Activated CD4-positive, CD25-positive, alpha-beta regulatory T cell treated with anti-CD3 and anti-CD28 coated beads, Interleukin-2, amount 50 U/mL, for 16 hours (primary cell): ENCODE results near the gene ROM1.
"Not testable (repeated sequence)": the region's sequence is repeated elsewhere in the genome, so short reads cannot be mapped to it uniquely, and the experiment has no call there.

ENCODE experiments used
- DNase-seq: peaks from one replicate; pipeline ENCODE4 v3.0.0-alpha.2; 2020; ENCODE audit warnings: low read depth, low spot score

Gene ROM1, protein sequence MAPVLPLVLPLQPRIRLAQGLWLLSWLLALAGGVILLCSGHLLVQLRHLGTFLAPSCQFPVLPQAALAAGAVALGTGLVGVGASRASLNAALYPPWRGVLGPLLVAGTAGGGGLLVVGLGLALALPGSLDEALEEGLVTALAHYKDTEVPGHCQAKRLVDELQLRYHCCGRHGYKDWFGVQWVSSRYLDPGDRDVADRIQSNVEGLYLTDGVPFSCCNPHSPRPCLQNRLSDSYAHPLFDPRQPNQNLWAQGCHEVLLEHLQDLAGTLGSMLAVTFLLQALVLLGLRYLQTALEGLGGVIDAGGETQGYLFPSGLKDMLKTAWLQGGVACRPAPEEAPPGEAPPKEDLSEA

DNA sequence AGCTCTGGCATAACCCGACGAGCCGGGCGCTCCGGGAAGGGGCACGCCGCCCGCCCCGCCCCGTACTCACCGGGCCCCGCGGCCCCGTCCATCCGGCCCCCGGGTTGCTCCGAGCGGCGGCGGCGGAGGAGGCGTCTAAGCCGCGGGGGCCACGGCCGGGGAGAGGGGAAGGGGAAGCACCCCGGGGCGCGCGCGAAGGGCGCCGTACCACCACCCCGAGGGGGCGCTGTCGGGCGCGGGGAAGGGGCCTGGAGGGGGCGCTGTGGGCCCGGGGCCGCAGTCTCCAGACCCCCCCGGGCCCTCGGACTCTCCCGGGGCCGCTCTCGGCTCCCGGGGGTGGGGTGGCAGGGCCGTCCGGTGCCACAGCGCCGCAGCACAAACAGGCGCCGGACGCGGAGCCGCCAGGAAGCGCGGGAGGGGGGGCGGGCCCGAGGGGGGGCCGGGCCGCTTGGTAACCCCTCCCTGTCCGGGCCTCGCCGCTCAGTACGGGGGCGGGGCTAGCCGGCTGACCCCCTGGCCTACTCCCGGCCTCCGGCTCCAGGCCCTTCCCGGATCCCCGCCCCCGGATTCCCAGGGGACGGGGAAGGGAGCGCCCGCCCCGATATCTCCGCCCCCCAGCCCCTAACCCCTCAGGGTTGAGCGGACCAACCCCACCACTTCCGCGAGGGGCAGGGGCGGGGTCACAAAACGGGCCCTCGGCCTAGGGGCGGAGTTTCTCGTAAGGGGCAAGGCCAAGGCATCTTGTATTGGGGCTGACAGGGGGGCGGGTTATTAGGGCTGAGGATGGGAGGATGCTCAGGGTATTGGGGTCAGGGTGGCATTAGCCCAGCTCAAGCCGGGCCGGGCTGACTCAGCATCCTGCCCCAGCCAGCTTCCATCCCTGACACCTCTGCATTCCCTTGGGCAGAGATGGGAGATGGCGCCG, at the start of gene ROM1, which contains the start of gene EML3:
Gene ROM1, plus strand, starts transcription at position 892 of the 925 bp plus-strand sequence. Its CDS starts 25 bp downstream, at position 917.
Gene EML3, minus strand, starts transcription at position 410 of the 925 bp plus-strand sequence. Its CDS starts 318 bp downstream, at position 92.
- DNase-seq, result peak; percentile 71

DNA sequence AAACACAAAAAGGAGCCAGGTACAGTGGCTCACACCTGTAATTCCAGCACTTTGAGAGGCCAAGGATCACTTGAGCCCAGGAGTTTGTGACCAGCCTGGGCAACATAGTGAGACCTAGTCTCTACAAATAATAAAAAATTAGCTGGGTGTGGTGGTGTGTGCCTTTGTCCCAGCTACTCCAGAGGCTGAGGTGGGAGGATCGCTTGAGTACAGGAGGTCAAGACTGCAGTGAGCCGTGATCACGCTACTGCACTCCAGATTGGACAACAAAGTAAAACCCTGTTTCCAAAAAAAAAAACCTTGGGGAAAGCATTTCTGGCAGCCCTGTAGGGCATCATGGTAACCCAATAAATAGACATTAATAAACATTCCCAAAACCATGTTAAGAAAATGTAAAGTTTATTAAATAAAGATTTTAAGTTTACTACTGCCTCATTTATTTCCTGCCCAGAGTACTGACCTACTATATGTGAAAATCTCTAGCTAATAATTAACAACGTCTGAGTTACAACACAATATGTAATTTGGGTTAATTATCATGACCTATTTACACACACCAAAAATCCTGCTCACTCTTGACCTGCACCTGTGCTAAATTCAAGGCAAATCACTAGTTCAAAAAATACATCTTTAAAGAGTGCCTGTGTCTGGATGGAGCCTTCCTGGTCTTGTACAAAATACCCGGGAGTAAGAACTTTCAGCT, 47.8 kb upstream of the ROM1 start:
- no peak for DNase-seq

DNA sequence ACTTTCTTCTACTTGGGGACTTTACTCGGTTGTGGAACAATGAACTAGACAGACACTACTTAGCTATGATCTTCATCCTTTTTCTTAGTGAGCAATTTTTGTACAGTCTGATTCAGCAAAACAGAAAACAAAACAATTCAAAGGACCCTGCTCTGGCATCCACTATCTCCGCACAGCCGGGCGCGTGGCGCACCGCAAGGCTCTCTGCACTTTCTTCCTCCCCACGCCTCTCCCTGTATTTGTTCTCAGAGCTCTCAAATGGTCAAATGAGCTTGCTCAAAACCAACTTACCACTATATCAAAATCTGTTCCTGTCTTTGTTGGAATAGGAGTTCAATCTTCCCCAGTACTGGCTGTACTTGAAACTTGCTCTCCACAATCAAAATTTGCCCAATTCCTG, 46.8 kb upstream of the ROM1 start:
- no peak for DNase-seq

DNA sequence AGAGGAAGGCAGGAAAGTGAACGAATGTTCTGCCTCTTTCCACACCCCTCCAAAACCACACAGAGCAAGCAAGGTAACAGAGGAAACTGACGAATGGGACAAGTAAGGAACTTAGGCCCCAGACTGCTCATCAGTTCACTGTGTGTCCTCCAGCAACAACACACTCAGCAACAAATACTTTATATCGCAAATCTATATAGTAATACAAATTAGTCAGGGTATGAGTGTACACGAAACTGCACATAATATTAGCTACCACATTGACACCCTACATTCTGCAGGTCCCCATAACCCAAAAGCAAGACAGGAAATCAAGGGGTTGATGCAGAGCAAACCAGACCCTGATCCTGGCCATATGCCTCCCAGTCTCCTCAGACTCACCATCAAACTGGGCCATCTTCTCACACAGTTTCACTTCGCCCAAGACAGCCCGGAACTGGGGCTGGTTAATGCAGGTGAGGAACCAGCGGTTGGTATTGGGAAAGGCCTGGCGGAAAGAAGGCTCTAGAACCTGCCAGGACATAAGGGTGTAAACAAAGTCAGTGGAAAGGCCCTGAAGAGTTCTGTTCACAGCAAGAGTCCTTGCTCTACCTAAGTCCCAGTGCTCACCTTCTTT, 45.9 kb upstream of the ROM1 start:
- no peak for DNase-seq

DNA sequence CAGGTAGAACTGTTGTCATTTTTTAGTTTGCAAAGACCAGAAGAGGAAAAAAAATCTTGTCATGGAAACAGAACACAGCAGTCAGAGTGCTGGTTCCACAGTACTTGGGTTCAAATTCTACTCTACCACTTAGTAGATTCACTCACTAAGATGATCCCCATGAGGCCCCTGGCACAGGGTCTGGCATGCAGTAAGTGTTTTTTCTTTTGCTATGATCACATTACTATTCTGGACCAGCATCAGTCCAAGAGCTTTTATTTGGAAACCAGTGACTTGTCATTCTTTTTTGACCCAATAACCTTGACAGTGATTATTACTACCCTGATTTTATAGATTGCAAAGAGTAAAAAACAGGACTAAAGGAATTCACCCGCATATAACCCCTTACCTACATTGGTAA, 43.4 kb upstream of the ROM1 start:
- DNase-seq, result no peak

DNA sequence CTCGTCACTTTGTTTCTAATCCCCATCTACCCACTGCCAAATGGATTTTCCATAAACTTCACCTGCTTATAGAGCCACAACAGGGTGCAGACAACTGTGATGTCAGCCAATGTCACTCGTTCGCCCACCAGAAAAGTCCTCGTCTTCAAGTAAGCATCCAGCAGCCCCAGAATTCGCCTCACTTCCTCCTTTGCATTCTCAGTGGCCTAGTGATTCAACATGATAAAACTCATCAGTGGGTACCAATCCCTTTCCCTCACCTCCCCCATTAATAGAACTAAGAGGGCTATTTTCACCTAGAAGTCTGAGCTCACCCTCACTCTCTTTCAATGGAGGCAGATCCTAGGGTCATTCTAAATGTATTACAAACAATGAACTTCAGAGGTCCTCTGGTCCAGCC, 42.2 kb upstream of the ROM1 start:
- DNase-seq, result not testable (repeated sequence)

DNA sequence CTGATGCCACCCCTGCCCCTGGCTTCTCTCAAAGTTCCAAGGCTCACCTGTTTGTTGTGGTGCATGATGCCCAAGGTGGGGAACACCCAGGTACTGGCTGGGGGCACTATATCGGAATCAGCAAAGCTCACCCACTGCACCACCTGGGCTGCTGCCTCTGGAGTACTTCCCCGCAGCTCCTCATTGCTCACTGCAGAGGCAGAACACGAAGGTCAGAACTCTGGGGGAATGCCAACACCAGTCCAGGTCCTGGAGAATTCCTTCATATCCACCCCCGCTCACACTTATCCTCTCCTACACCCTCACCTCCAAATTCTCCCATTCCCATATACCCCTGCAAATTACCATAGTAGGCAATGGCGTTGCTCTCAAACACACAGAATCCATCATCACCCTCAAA, 41.6 kb upstream of the ROM1 start:
- not testable (repeated sequence) for DNase-seq

DNA sequence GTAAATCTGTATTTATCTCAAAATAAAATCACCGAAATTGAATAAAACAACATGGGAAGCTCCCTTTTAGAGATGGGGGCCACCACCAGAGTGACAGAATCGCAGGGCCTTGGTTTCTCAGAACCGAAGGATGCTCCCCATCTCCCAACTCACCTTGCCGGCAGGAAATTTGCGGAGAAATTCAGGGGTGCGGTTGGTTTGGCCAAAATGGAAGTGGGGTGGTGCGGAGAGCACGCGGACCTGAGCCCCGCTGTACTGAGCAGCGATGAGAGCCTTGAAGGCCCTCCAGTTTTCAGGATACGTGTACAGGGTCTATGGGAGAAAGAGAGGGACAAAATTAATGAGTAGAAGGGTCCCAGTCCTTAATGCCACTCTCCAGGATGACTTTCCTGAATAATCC, 40.6 kb upstream of the ROM1 start:
- no peak for DNase-seq

DNA sequence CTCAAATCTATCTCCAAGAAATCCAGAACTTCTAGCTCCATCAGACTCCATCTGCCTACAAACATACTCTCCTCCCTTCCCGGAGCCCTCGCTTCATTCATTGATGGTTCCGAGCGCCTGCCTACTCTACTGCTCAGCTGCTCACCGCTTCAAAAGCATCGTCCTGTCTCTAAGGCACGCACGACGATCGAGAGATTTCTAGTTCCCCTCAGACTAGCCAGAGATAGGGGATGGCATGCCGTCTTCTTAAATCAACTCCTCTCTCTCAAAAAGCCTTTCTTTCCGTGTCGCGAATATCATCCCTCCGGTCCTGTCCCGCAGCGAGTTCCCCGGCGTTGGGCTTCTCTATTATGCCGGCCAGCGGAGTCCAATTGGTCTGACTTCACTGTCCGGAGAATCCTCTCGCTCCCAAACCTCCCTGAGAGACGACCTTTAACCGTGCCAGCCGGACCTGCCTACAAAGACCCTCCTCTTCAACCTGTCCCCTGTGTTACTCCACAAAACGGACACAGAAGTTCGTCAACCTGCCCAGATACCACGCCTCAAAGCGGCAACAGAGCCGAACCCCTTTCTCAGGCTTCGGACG, 40.0 kb upstream of the ROM1 start:
- no peak for DNase-seq

DNA sequence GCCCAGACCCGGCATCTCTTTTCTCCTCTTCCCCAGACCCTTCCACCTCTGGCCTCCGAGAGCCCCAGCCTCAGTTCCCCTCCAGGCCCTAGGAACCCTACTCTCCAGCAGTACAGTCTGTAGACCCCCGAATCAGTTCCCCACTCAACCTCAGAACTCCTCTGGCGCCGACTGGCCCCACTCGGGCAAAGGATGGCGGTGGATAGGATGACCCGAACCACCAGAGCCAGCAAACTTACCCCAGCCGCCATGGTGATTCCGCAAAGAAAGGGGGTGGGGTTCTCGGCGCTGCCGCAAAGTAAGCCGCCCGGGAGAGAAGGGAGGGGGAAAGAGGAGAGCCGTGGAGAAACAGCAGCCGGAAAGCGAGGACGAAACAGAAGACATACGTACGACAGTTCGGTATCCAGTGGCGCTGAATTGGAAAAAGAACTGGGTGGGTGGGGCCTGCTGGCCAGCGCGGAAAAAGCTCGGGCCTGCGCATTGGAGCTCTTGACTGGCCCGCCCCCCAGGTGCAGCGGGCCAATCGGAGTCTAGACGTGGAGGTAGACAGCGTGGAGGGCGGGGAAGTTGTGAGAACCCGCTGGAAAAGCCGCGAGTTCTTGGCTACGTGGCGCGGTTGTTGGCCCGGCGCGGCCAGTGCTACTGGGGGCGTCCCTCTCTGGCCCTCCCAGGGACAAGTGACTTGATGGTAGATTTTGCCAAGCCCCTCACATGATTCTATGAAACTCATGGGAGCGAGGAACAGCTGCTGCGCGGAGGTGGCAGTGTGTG, 39.3 kb upstream of the ROM1 start, which contains the start of gene EEF1G:
Gene EEF1G, minus strand, starts transcription at position 300 of the 771 bp plus-strand sequence. Its CDS starts 49 bp downstream, at position 251.
- peak; percentile 96 for DNase-seq

DNA sequence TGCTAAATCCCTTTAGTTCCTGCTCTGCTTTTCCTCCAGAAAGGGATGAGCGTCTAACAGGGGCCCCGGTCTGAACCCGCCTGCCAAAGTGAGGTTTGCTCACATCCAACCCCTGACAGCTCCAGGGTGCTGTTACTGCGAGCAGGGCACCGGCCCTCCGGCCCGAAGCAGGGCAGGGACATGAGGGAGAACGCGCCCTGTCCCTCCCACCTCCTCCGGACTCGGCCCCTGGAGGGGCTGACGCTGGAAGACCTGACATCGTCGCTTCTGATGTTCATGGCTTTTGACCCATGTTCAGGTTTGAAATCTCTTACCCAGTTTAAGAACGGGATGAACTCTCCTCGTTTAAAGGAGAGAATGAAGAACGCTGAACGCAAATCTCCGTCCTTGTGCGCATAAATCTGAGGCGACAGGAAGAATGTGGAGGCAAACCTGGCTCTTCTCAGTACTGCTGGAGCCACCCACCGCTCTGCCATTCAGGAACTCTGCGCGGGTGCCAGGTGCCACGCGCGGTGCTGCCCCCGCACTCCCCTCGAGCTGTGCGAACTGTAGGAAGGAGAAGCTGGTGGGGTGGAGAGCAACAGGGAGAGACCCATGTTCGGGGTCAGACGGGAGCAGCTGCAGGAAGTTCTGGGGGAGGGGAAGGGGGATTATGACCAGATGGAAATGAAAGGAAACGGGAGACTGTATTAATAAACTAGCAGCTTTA, 38.5 kb upstream of the ROM1 start:
- DNase-seq, result no peak

DNA sequence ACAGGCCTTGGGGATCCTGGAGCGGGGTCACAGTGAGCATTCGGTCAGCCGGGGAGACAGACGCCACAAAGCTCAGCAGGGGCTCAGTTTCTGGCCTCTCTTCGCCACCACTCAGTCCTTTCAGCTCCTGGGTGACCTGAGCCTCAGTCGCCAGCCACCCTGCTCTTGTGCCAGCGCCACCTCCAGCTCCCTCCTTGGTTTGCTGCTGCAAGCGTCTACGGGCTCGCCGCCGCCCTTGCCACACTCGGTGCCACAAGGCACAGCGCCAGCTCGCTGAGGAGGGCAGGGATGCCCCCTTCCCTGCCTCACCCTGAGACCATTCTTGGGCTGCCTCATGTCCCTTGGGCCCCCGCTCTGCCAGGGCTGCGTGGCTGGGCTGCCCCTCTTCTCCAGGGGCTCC, 37.9 kb upstream of the ROM1 start:
- no peak for DNase-seq

DNA sequence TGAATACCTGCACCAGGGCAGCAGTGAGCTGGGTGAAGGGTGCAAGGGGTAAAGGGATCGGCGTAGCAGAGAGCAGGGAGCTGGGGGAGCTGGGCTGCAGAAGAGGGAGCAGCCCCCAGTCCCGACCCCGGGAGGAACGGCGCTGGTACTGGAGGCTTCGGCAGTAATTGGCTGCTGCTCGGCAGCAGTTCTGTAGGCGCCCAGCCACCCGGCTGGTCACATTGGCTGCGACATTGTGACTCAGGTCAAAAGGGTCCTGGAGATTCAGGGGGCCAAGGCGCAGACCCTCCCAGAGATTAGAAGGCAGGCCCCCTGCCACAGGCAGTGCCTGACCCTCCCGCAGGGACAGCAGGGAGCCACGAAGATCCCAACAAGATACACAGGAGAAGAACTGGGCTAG, 37.2 kb upstream of the ROM1 start:
- no peak for DNase-seq

DNA sequence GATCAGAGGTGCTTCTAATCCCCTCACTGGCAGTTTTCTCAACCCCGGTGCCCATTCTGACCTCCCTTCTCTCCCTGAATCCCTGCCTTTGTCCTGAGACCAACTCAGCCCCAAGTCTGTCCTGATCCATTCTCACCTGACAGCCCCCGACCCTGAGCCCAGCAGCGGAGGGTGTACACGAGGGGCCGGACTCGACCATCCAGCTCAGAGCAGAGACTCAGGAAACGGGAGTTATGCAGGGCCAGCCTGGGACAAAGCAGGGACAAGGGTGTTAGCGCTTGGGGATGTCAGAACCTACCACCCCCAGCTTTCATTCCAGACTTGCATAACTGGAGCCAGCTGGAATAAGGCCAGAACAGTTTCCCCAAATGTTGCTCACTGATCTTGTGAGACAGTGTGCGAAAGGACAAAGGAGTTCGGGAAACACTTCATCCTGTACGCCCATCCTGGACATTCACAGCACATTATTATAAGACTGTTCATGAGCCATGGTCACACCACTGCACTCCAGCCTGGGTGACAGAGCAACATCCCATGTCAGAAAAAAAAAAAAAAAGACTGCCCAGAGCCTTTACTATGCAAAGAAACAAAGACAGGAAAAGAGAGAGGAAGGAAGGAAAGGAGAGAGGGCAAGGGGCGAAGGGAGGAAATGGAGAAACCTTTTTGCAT, 35.9 kb upstream of the ROM1 start:
- no peak for DNase-seq

DNA sequence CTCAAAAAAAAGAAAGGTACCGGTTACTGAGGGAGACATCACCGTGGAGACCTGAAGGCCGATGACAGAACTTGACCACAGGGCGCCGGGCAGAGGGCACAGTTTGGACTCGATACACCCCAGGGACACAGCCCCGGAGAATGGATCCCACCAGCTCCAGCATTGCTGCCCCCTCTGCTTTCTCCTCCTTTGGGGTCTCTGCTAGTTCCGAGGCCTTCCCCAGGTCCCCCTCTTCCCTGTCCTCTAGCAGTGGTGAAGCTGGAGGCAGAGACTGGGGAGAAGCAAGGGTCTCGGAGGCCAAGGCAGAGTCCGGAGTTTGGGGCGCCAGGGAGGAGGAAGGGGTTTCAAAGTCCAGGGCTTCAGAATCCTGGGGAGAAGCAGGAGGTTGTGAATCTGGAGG, 34.5 kb upstream of the ROM1 start:
- DNase-seq, result no peak

DNA sequence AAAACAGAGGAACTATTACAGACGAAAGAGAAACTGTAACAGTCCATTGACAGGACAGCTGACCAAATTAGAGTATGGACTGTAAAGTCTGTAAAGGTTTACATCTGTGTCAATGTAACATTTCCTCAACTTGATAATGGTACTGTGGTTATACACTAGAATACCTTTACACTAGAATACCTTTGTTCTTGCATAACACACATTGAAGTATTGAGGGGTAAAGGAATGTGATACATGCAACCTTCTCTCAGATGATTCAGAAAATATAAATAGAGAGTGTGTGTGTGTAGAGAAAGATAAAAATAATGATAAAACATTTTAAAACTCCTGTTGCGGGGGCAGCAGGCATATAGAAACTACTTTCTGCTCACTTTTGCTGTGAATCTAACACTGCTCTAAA, 33.8 kb upstream of the ROM1 start:
- DNase-seq, result no peak

DNA sequence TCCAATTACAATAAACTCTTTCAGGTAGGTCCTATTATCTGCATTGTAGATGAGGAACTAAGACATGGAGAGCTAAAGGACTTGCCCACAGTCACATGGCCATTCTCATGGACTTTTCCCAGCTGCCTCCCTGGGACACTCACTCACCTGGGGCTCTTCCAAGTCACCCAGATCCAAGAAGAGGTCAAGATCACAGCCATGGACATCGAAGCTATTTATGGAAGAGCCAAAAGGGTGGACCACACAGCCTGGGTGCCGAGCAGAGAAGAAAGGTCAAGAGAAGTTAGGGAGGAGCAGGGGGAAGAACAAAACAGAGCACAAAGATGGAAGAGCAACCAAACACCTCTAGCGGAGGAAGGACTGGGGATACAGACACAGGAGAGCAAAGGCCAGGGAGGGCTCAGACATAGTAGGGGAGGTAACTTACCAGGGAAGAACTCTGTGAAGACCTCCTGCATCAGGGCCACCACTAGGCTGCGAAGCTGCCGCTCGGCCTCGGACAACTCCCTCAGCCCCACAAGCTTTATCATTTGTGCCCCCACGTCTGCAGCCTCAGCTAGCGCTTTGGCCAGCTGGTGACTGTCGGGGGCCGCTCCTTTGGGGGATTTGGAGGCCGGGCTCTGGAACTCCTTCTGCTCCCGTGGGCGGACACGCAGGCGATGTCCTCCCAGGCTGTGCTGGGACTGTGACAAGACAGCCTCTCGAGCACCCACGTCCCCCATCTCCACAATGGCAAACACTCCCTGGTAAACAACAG, 31.9 kb upstream of the ROM1 start:
- DNase-seq, result no peak

DNA sequence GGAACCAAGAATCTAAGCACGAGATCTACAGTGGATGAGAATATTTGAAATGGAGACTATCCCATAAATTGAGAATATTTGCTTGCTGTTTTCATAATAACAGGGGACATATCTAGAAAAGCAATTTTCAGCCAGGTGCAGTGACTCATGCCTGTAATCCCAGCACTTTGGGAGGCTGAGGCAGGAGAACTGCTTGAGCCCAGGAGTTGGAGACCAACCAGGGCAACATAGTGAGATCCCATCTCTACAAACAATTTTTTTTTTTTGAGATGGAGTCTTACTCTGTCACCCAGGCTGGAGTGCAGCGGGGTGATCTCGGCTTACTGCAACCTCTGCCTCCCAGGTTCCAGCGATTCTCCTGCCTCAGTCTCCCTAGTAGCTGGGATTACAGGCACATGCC, 31.3 kb upstream of the ROM1 start:
- not testable (repeated sequence) for DNase-seq
